Chondrocyte (in vitro differentiated cells): ENCODE results near the gene GAS7. TPM values are rescaled to one million over a fixed set of nuclear protein-coding genes. Genes with fewer than 3 reads are reported as not detected.

Source experiments
- DNase-seq: peaks from one replicate; pipeline ENCODE4 v3.0.0; 2021; ENCODE audit warnings: mixed read lengths, low spot score
- H3K27ac Mint-ChIP-seq: one replicate; pipeline ENCODE4 v1.8.0; 2021; ENCODE audit warnings: mild to moderate bottlenecking, moderate library complexity, mixed read lengths; ENCODE audit not compliant: unreplicated experiment
- H3K27me3 Mint-ChIP-seq: 2 replicates; pipeline ENCODE4 v1.8.0; 2021; ENCODE audit warnings: low read depth, mixed read lengths
- H3K36me3 Mint-ChIP-seq: 2 replicates; pipeline ENCODE4 v1.8.0; 2021; ENCODE audit warnings: low read depth, mixed read lengths
- H3K4me1 Mint-ChIP-seq: 2 replicates; pipeline ENCODE4 v1.8.0; 2021; ENCODE audit warnings: low read depth, mild to moderate bottlenecking, mixed read lengths
- H3K4me3 Mint-ChIP-seq: one replicate; pipeline ENCODE4 v1.8.0; 2021; ENCODE audit warnings: mild to moderate bottlenecking, moderate library complexity, mixed read lengths; ENCODE audit not compliant: unreplicated experiment
- H3K9me3 Mint-ChIP-seq: 2 replicates; pipeline ENCODE4 v1.8.0; 2021; ENCODE audit warnings: low read depth, mixed read lengths
- CTCF ChIP-seq: fragments of 200-600 bp; sonication (generic); IDR thresholded peaks from 2 replicates; pipeline ENCODE4 v1.5.0; 2021; ENCODE audit warnings: antibody characterized with exemption, mild to moderate bottlenecking, moderate library complexity
- total RNA-seq: library from RNA; stranded (reverse); gene quantifications from 3 replicates; pipeline ENCODE4 v1.2.1, GENCODE V29; 2021

The GAS7 gene
- total RNA-seq, 1 donor from 2014 or later = 6.9 TPM

DNA sequence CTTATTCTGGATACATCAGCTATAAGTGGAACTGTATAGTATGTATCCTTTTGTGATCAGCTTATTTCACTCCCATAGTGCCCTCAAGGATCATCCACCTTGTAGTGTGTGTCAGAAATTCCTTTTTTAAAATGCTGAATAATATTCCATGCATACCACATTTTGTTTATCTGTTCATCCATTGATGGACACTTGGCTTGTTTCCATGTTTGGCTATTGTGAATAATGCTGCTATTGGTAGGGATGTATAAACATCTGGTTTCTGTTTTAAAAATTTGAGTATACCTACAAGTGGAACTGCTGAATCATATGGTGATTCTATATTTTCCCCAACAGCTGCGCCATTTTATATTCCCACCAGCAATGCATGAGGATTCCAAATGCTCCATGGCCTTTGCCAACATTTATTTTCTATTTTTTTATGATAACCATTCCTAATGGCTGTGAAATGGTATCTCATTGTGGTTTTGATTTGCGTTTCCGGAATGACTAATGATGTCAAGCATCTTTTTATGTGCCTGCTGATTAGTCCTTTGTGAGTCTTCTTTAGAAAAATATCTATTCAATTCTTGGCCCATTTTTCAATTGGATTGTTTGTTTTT lies 304.9 kb downstream of the GAS7 start:
- no peak for TF ChIP-seq CTCF
- H3K27ac Mint-ChIP-seq = no peak overlapping the region
- H3K27me3 Mint-ChIP-seq = no peaks in the 10 kb centered on the region
- peaks cover 3% of the 10 kb centered on the region for H3K36me3 Mint-ChIP-seq
- DNase-seq = no peak
- peaks cover 14% of the 10 kb centered on the region for H3K4me1 Mint-ChIP-seq
- peaks cover 3% of the 10 kb centered on the region for H3K9me3 Mint-ChIP-seq
- H3K4me3 Mint-ChIP-seq = no peak overlapping the region

GRCh38 chr17:9890124-9890523 lies 308.3 kb downstream of the GAS7 start:
- no peak overlapping the region for H3K4me3 Mint-ChIP-seq
- H3K27ac Mint-ChIP-seq = no peak overlapping the region
- peaks cover 14% of the 10 kb centered on the region for H3K4me1 Mint-ChIP-seq
- no peaks in the 10 kb centered on the region for H3K27me3 Mint-ChIP-seq
- peaks cover 4% of the 10 kb centered on the region for H3K36me3 Mint-ChIP-seq
- TF ChIP-seq CTCF = peak; percentile 77
- peaks cover 3% of the 10 kb centered on the region for H3K9me3 Mint-ChIP-seq
- no peak for DNase-seq

DNA sequence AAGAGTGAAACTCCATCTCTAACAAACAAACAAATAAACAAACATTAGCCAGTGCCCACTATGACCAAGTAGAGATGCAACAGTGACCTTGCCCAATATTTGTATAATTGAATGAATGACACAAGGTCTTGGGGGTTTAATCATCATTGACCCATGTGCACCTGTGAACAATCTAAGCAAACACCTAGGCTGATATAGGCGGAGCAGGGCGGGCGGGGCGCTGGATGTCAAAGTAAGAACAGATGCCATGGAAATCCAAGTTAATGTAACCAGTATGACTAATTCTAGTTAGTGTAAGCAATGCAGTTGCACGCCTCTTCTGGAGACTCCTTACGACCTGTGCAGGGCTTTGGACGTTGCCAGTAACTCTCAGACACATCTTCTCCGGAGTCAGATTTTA lies 310.9 kb downstream of the GAS7 start:
- peaks cover 11% of the 10 kb centered on the region for H3K36me3 Mint-ChIP-seq
- no peak overlapping the region for H3K27ac Mint-ChIP-seq
- no peaks in the 10 kb centered on the region for H3K4me1 Mint-ChIP-seq
- DNase-seq = no peak
- no peak for TF ChIP-seq CTCF
- H3K4me3 Mint-ChIP-seq = no peak overlapping the region
- peaks cover 17% of the 10 kb centered on the region for H3K9me3 Mint-ChIP-seq
- H3K27me3 Mint-ChIP-seq = no peaks in the 10 kb centered on the region

- no peaks in the 10 kb centered on the region for H3K27me3 Mint-ChIP-seq
- no peak for TF ChIP-seq CTCF
- no peaks in the 10 kb centered on the region for H3K4me1 Mint-ChIP-seq
- H3K36me3 Mint-ChIP-seq = peaks cover 15% of the 10 kb centered on the region
- peaks cover 26% of the 10 kb centered on the region for H3K9me3 Mint-ChIP-seq
- no peak overlapping the region for H3K4me3 Mint-ChIP-seq
- H3K27ac Mint-ChIP-seq = no peak overlapping the region
- no peak for DNase-seq
Measured at GRCh38 chr17:9886141-9886930, 312.1 kb downstream of the GAS7 start.

GRCh38 chr17:9883451-9883850 lies 315.0 kb downstream of the GAS7 start:
- TF ChIP-seq CTCF = no peak
- DNase-seq = no peak
- no peak overlapping the region for H3K27ac Mint-ChIP-seq
- H3K9me3 Mint-ChIP-seq = peaks cover 28% of the 10 kb centered on the region
- H3K4me3 Mint-ChIP-seq = no peak overlapping the region
- H3K4me1 Mint-ChIP-seq = peaks cover 22% of the 10 kb centered on the region
- H3K36me3 Mint-ChIP-seq = peaks cover 15% of the 10 kb centered on the region
- no peaks in the 10 kb centered on the region for H3K27me3 Mint-ChIP-seq
